EL (cell line): ENCODE results near the gene PDGFB.

Experiments used
- DNase-seq: peaks from one replicate; pipeline ENCODE4 v3.0.0-alpha.2; 2016

The PDGFB gene

GRCh38 chr22:39238966-39239505, 5.7 kb downstream of the PDGFB start:
- DNase-seq = no peak

- no peak for DNase-seq
Measured at GRCh38 chr22:39238561-39238960, 6.2 kb downstream of the PDGFB start.

GRCh38 chr22:39238101-39238466, 6.7 kb downstream of the PDGFB start:
- DNase-seq = no peak

- no peak for DNase-seq
Measured at GRCh38 chr22:39237318-39238100, 7.3 kb downstream of the PDGFB start.

GRCh38 chr22:39236321-39237317, 8.2 kb downstream of the PDGFB start:
- no peak for DNase-seq

- no peak for DNase-seq
Measured at GRCh38 chr22:39234867-39235687, 9.7 kb downstream of the PDGFB start.

GRCh38 chr22:39234472-39234787, 10.4 kb downstream of the PDGFB start:
- DNase-seq = no peak

- no peak for DNase-seq
Measured at GRCh38 chr22:39233710-39234471, 10.9 kb downstream of the PDGFB start.

- DNase-seq = no peak
Measured at GRCh38 chr22:39232806-39233709, 11.7 kb downstream of the PDGFB start.

GRCh38 chr22:39232246-39232645, 12.5 kb downstream of the PDGFB start:
- no peak for DNase-seq

- no peak for DNase-seq
Measured at GRCh38 chr22:39231197-39231950, 13.4 kb downstream of the PDGFB start.

- no peak for DNase-seq
Measured at GRCh38 chr22:39230261-39231196, 14.3 kb downstream of the PDGFB start.

- no peak for DNase-seq
Measured at GRCh38 chr22:39229688-39230260, 15.0 kb downstream of the PDGFB start.

- no peak for DNase-seq
Measured at GRCh38 chr22:39229075-39229474, 15.7 kb downstream of the PDGFB start.

- DNase-seq = no peak
Measured at GRCh38 chr22:39227542-39228272, 17.1 kb downstream of the PDGFB start.

GRCh38 chr22:39226353-39226752, 18.4 kb downstream of the PDGFB start:
- no peak for DNase-seq

GRCh38 chr22:39225591-39225990, 19.2 kb downstream of the PDGFB start:
- DNase-seq = no peak

GRCh38 chr22:39224550-39224949, 20.2 kb downstream of the PDGFB start:
- no peak for DNase-seq
